ENCODE results near the gene RPS26. TPM values are rescaled to one million over a fixed set of nuclear protein-coding genes. Genes with fewer than 3 reads are reported as not detected.

The RPS26 gene
- 1,233 and 1,614 TPM in 2 replicates for total RNA-seq

GRCh38 chr12:56041552-56042429 is at the start of gene RPS26:
TSS of gene RPS26 (plus strand) at chr12:56041918. CDS start at chr12:56042167, 249 bp downstream.

GRCh38 chr12:55996715-55997534 is 44.8 kb upstream of the RPS26 start, which contains the start of gene SUOX:
TSS of gene SUOX (plus strand) at chr12:55997276. CDS start at chr12:56002222, 4,946 bp downstream.

GRCh38 chr12:56020423-56021184 is 21.1 kb upstream of the RPS26 start, which contains the start of gene IKZF4:
TSS of gene IKZF4 (plus strand) at chr12:56021043. CDS start at chr12:56021494, 451 bp downstream.

GRCh38 chr12:56079723-56080555 is 38.2 kb downstream of the RPS26 start, which contains the start of gene ERBB3:
TSS of gene ERBB3 (plus strand) at chr12:56080165. CDS start at chr12:56080301, 136 bp downstream.

Other genes with a start within 250 kb of the RPS26 start
- 92.9 and 119 TPM in 2 replicates for gene SARNP, start 224.2 kb upstream of the RPS26 start, total RNA-seq
- 14.6 and 25.6 TPM in 2 replicates for gene ORMDL2, start 223.9 kb upstream of the RPS26 start, total RNA-seq
- 37.1 and 48.1 TPM in 2 replicates for gene DNAJC14, start 212.3 kb upstream of the RPS26 start, total RNA-seq
- 21.9 and 38.4 TPM in 2 replicates for gene MMP19, start 199.0 kb upstream of the RPS26 start, total RNA-seq
- gene PYM1, start 114.0 kb upstream of the RPS26 start, total RNA-seq, result 30.9 and 31.5 TPM in 2 replicates
- 14.8 and 31.3 TPM in 2 replicates for gene DGKA, start 110.8 kb upstream of the RPS26 start, total RNA-seq
- gene PMEL, start 75.9 kb upstream of the RPS26 start, total RNA-seq, result 1.7 and 18.7 TPM in 2 replicates
- gene CDK2, start 75.1 kb upstream of the RPS26 start, total RNA-seq, result 24.5 and 46.2 TPM in 2 replicates
- gene RAB5B, start 67.8 kb upstream of the RPS26 start, total RNA-seq, result 56.6 and 74.1 TPM in 2 replicates
- 11.4 and 31.9 TPM in 2 replicates for gene SUOX, start 44.6 kb upstream of the RPS26 start, total RNA-seq
- gene IKZF4, start 20.9 kb upstream of the RPS26 start, total RNA-seq, result 2.6 and 8.1 TPM in 2 replicates
- gene ERBB3, start 38.2 kb downstream of the RPS26 start, total RNA-seq, result 0.64 and 1.8 TPM in 2 replicates
- 98.1 and 145 TPM in 2 replicates for gene PA2G4, start 62.6 kb downstream of the RPS26 start, total RNA-seq
- 2,965 and 4,023 TPM in 2 replicates for gene RPL41, start 74.7 kb downstream of the RPS26 start, total RNA-seq
- gene ZC3H10, start 76.3 kb downstream of the RPS26 start, total RNA-seq, result 3.4 and 5.0 TPM in 2 replicates
- gene ESYT1, start 86.3 kb downstream of the RPS26 start, total RNA-seq, result 81.4 and 171 TPM in 2 replicates
- 112 and 142 TPM in 2 replicates for gene MYL6B, start 110.7 kb downstream of the RPS26 start, total RNA-seq
- 1,228 and 2,927 TPM in 2 replicates for gene MYL6, start 116.4 kb downstream of the RPS26 start, total RNA-seq
- gene SMARCC2, start 147.6 kb downstream of the RPS26 start, total RNA-seq, result 27.5 and 43.8 TPM in 2 replicates
- gene RNF41, start 180.0 kb downstream of the RPS26 start, total RNA-seq, result 57.2 and 76.5 TPM in 2 replicates
- 48.4 and 60.4 TPM in 2 replicates for gene NABP2, start 182.4 kb downstream of the RPS26 start, total RNA-seq
- not detected in 2 replicates for gene SLC39A5, start 188.1 kb downstream of the RPS26 start, total RNA-seq
- gene ANKRD52, start 216.5 kb downstream of the RPS26 start, total RNA-seq, result 14.5 and 16.9 TPM in 2 replicates
- 8.8 and 11.3 TPM in 2 replicates for gene COQ10A, start 225.0 kb downstream of the RPS26 start, total RNA-seq